DND-41 (cell line): ENCODE results near the gene NUP88.

Experiments used
- EZH2 ChIP-seq: IDR thresholded peaks from 3 replicates; pipeline ENCODE4 v1.6.1; 2012; ENCODE audit warnings: borderline replicate concordance, low read depth, mild to moderate bottlenecking, moderate library complexity, low read length, inconsistent platforms; ENCODE audit not compliant: severe bottlenecking
- TF ChIP-seq, protein P1 (sequence below): IDR thresholded peaks from 2 replicates; pipeline ENCODE4 v1.5.1; 2012; ENCODE audit warnings: borderline replicate concordance, low read length, moderate library complexity, mild to moderate bottlenecking; ENCODE audit not compliant: poor library complexity, severe bottlenecking; ENCODE audit errors: extremely low read depth

GRCh38 chr17:5370411-5370810, 49.1 kb downstream of the NUP88 start:
- TF ChIP-seq, protein P1, sequence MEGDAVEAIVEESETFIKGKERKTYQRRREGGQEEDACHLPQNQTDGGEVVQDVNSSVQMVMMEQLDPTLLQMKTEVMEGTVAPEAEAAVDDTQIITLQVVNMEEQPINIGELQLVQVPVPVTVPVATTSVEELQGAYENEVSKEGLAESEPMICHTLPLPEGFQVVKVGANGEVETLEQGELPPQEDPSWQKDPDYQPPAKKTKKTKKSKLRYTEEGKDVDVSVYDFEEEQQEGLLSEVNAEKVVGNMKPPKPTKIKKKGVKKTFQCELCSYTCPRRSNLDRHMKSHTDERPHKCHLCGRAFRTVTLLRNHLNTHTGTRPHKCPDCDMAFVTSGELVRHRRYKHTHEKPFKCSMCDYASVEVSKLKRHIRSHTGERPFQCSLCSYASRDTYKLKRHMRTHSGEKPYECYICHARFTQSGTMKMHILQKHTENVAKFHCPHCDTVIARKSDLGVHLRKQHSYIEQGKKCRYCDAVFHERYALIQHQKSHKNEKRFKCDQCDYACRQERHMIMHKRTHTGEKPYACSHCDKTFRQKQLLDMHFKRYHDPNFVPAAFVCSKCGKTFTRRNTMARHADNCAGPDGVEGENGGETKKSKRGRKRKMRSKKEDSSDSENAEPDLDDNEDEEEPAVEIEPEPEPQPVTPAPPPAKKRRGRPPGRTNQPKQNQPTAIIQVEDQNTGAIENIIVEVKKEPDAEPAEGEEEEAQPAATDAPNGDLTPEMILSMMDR = no peak
- TF ChIP-seq EZH2 = no peak
